H9 (cell line): Measurements from ENCODE around the gene VPREB1. TPM values are rescaled to one million over a fixed set of nuclear protein-coding genes. Genes with fewer than 3 reads are reported as not detected.

ENCODE experiments used
- DNase-seq: peaks from one replicate; pipeline ENCODE4 v3.0.0-alpha.2; 2017
- H2AFZ ChIP-seq: one replicate; pipeline ENCODE4 v1.6.1; 2013; ENCODE audit warnings: mild to moderate bottlenecking, low read length, control low read depth, moderate library complexity
- H2AK5ac ChIP-seq: 2 replicates; pipeline ENCODE4 v1.6.1; 2013; ENCODE audit warnings: low read length, control low read depth, mixed read lengths; ENCODE audit not compliant: insufficient read length
- H2BK120ac ChIP-seq: one replicate; pipeline ENCODE4 v1.6.1; 2013; ENCODE audit warnings: low read depth, mild to moderate bottlenecking, low read length, control low read depth, inconsistent platforms; ENCODE audit not compliant: poor library complexity, severe bottlenecking
- H2BK12ac ChIP-seq: 2 replicates; pipeline ENCODE4 v1.6.1; 2013; ENCODE audit warnings: low read length, control low read depth, mixed read lengths, low read depth; ENCODE audit not compliant: insufficient read length
- H2BK15ac ChIP-seq: 2 replicates; pipeline ENCODE4 v1.6.1; 2013; ENCODE audit warnings: low read depth, low read length, control low read depth
- H2BK20ac ChIP-seq: one replicate; pipeline ENCODE4 v1.6.1; 2013; ENCODE audit warnings: low read depth, mild to moderate bottlenecking, low read length, control low read depth, inconsistent platforms; ENCODE audit not compliant: poor library complexity, severe bottlenecking
- H2BK5ac ChIP-seq: 2 replicates; pipeline ENCODE4 v1.6.1; 2013; ENCODE audit warnings: low read length, control low read depth, mixed read lengths; ENCODE audit not compliant: insufficient read length
- H3K14ac ChIP-seq: 2 replicates; pipeline ENCODE4 v1.6.1; 2013; ENCODE audit warnings: low read length, control low read depth; ENCODE audit not compliant: insufficient read depth
- H3K18ac ChIP-seq: 2 replicates; pipeline ENCODE4 v1.6.1; 2013; ENCODE audit warnings: low read depth, mild to moderate bottlenecking, mixed read lengths, low read length, control low read depth; ENCODE audit not compliant: insufficient read length
- H3K23ac ChIP-seq: 2 replicates; pipeline ENCODE4 v1.6.1; 2013; ENCODE audit warnings: low read length, control low read depth, mixed read lengths, low read depth; ENCODE audit not compliant: insufficient read length
- H3K23me2 ChIP-seq: 2 replicates; pipeline ENCODE4 v1.6.1; 2013; ENCODE audit warnings: low read depth, mild to moderate bottlenecking, mixed read lengths, low read length, control low read depth; ENCODE audit not compliant: insufficient read length, poor library complexity, severe bottlenecking
- H3K27ac ChIP-seq: 2 replicates; pipeline ENCODE4 v1.5.1; 2013; ENCODE audit warnings: low read length, control low read depth, mixed read lengths, low read depth; ENCODE audit not compliant: insufficient read length
- H3K27me3 ChIP-seq: 2 replicates; pipeline ENCODE4 v1.6.1; 2013; ENCODE audit warnings: low read length, control low read depth, inconsistent platforms; ENCODE audit not compliant: insufficient read depth
- H3K4ac ChIP-seq: 2 replicates; pipeline ENCODE4 v1.6.1; 2013; ENCODE audit warnings: low read depth, mild to moderate bottlenecking, control low read depth, inconsistent platforms, low read length, moderate library complexity
- H3K4me1 ChIP-seq: 2 replicates; pipeline ENCODE4 v1.6.1; 2013; ENCODE audit warnings: low read length, control low read depth, inconsistent platforms; ENCODE audit not compliant: insufficient read depth
- H3K4me2 ChIP-seq: 2 replicates; pipeline ENCODE4 v1.6.1; 2013; ENCODE audit warnings: low read length, control low read depth, mixed read lengths; ENCODE audit not compliant: insufficient read length, insufficient read depth
- H3K56ac ChIP-seq: 2 replicates; pipeline ENCODE4 v1.6.1; 2013; ENCODE audit warnings: low read depth, mild to moderate bottlenecking, mixed read lengths, low read length, control low read depth; ENCODE audit not compliant: insufficient read length
- H3K79me1 ChIP-seq: 2 replicates; pipeline ENCODE4 v1.6.1; 2013; ENCODE audit warnings: low read depth, mild to moderate bottlenecking, moderate library complexity, low read length, control low read depth, inconsistent platforms; ENCODE audit not compliant: insufficient read depth, poor library complexity, severe bottlenecking
- H3K79me2 ChIP-seq: 2 replicates; pipeline ENCODE4 v1.6.1; 2013; ENCODE audit warnings: low read length, control low read depth, inconsistent platforms; ENCODE audit not compliant: insufficient read depth
- H3K9ac ChIP-seq: 2 replicates; pipeline ENCODE4 v1.6.1; 2013; ENCODE audit warnings: low read length, control low read depth, mixed read lengths; ENCODE audit not compliant: insufficient read length; ENCODE audit errors: extremely low read depth
- H3K9me3 ChIP-seq: one replicate; pipeline ENCODE4 v1.6.1; 2013; ENCODE audit warnings: low read depth, low read length, inconsistent platforms; ENCODE audit not compliant: control insufficient read depth
- H3T11ph ChIP-seq: one replicate; pipeline ENCODE4 v1.6.1; 2013; ENCODE audit warnings: mild to moderate bottlenecking, low read length, control low read depth, inconsistent platforms
- H4K20me1 ChIP-seq: one replicate; pipeline ENCODE4 v1.6.1; 2013; ENCODE audit not compliant: control insufficient read depth, insufficient read length, insufficient read depth
- H4K5ac ChIP-seq: 2 replicates; pipeline ENCODE4 v1.6.1; 2013; ENCODE audit warnings: low read depth, mild to moderate bottlenecking, mixed read lengths, low read length, control low read depth; ENCODE audit not compliant: insufficient read length
- H4K8ac ChIP-seq: replicated peaks from 2 replicates; pipeline ENCODE4 v1.6.1; 2013; ENCODE audit warnings: low read length, control low read depth, mixed read lengths, low read depth; ENCODE audit not compliant: insufficient read length
- H4K91ac ChIP-seq: 2 replicates; pipeline ENCODE4 v1.6.1; 2013; ENCODE audit warnings: low read depth, mild to moderate bottlenecking, moderate library complexity, mixed read lengths, low read length, control low read depth; ENCODE audit not compliant: insufficient read length
- H3K27ac Mint-ChIP-seq, 3 experiments: 2 replicates in 2 of 3; 3 replicates in 1 of 3; pipeline ENCODE4 v1.8.0; 2020 to 2021; ENCODE audit warnings: mixed read lengths in 3 of 3, mild to moderate bottlenecking in 1 of 3, moderate library complexity in 1 of 3
- H3K27me3 Mint-ChIP-seq: 2 replicates; pipeline ENCODE4 v1.8.0; 2021; ENCODE audit warnings: low read depth, mild to moderate bottlenecking, moderate library complexity, mixed read lengths
- H3K36me3 Mint-ChIP-seq, 3 experiments: 2 replicates in 2 of 3; 3 replicates in 1 of 3; pipeline ENCODE4 v1.8.0; 2020 to 2021; ENCODE audit warnings: low read depth in 3 of 3, mixed read lengths in 3 of 3; ENCODE audit not compliant: insufficient read depth in 1 of 3
- H3K4me1 Mint-ChIP-seq, 2 experiments: 2 replicates each; pipeline ENCODE4 v1.8.0; 2020; ENCODE audit warnings: mixed read lengths in 2 of 2
- H3K4me3 Mint-ChIP-seq, 2 experiments: 2 replicates in 1 of 2; 3 replicates in 1 of 2; pipeline ENCODE4 v1.8.0; 2020 to 2021; ENCODE audit warnings: mild to moderate bottlenecking in 2 of 2, mixed read lengths in 2 of 2, moderate library complexity in 1 of 2
- H3K9me3 Mint-ChIP-seq, 2 experiments: 2 replicates in 1 of 2; 3 replicates in 1 of 2; pipeline ENCODE4 v1.8.0; 2020; ENCODE audit warnings: mild to moderate bottlenecking in 2 of 2, mixed read lengths in 2 of 2, moderate library complexity in 1 of 2
- WGBS: extraction: QIAGEN DNeasy Blood & Tissue Kit; methylation state at CpG from one replicate; pipeline ENCODE4 v1.1.7; 2013; ENCODE audit warnings: missing lambda C conversion rate, low lambda C conversion rate, mixed read lengths; ENCODE audit not compliant: insufficient read length; ENCODE audit errors: extremely low coverage; 5-methylcytosine and 5-hydroxymethylcytosine counted together
- total RNA-seq: library from RNA; stranded (reverse); gene quantifications from 2 replicates; pipeline ENCODE4 v1.2.1, GENCODE V29; 2021
- TF ChIP-seq, protein P1 (sequence below): fragments of 200-600 bp; sonication (generic); conservative IDR thresholded peaks from 3 replicates; pipeline ENCODE4 v1.8.0; 2021; ENCODE audit warnings: antibody characterized with exemption, mild to moderate bottlenecking

Gene VPREB1
- total RNA-seq, 1 experiment from 2014 or later: not detected

- Histone ChIP-seq H2BK15ac (no peak overlapping the region), H3K9me3 (no peaks in the 10 kb centered on the region), H2BK120ac (no peak overlapping the region), H2AK5ac (no peak overlapping the region), H3K27ac (no peak overlapping the region), H3K27me3 (peaks cover 77% of the 10 kb centered on the region), H3K79me2 (no peaks in the 10 kb centered on the region), H3K14ac (no peak overlapping the region), H3K23ac (no peak overlapping the region), H2BK12ac (no peak overlapping the region), H2AFZ (no peak overlapping the region), H4K5ac (no peak overlapping the region), H3K4me2 (no peak overlapping the region), H3K4me1 (no peaks in the 10 kb centered on the region), H4K8ac (no peak overlapping the region), H2BK20ac (no peak overlapping the region), H3K9ac (no peak overlapping the region), H4K20me1 (no peaks in the 10 kb centered on the region), H3K18ac (no peak overlapping the region), H3T11ph (no peak overlapping the region), H3K4ac (no peak overlapping the region), H3K23me2 (no peaks in the 10 kb centered on the region), H2BK5ac (no peak overlapping the region), H4K91ac (no peak overlapping the region), H3K79me1 (no peaks in the 10 kb centered on the region), H3K56ac (no peak overlapping the region)
- no peak overlapping the region for H3K4me3 Mint-ChIP-seq
- no peaks in the 10 kb centered on the region for H3K36me3 Mint-ChIP-seq
- no CpG with 5 or more reads among the region's 2 CpGs for WGBS
- H3K9me3 Mint-ChIP-seq: no peaks in the 10 kb centered on the region; a peak in 1 of 5 replicates
- H3K27ac Mint-ChIP-seq: no peak overlapping the region
- TF ChIP-seq, protein P1, sequence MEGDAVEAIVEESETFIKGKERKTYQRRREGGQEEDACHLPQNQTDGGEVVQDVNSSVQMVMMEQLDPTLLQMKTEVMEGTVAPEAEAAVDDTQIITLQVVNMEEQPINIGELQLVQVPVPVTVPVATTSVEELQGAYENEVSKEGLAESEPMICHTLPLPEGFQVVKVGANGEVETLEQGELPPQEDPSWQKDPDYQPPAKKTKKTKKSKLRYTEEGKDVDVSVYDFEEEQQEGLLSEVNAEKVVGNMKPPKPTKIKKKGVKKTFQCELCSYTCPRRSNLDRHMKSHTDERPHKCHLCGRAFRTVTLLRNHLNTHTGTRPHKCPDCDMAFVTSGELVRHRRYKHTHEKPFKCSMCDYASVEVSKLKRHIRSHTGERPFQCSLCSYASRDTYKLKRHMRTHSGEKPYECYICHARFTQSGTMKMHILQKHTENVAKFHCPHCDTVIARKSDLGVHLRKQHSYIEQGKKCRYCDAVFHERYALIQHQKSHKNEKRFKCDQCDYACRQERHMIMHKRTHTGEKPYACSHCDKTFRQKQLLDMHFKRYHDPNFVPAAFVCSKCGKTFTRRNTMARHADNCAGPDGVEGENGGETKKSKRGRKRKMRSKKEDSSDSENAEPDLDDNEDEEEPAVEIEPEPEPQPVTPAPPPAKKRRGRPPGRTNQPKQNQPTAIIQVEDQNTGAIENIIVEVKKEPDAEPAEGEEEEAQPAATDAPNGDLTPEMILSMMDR: no peak
- peaks cover 3% of the 10 kb centered on the region in 2 experiments; a peak in 3 of 4 replicates for H3K4me1 Mint-ChIP-seq
- peaks cover 99% of the 10 kb centered on the region for H3K27me3 Mint-ChIP-seq
- no peak for DNase-seq
These were observed 45.0 kb upstream of the VPREB1 start for GRCh38 chr22:22199634-22200033.
